Tibial nerve (tissue), 4 donors: ENCODE results near the gene SHISA2. TPM values are rescaled to one million over a fixed set of nuclear protein-coding genes. Genes with fewer than 3 reads are reported as not detected.

ENCODE experiments used
- DNase-seq, 2 donors: peaks; one replicate each; pipeline ENCODE4 v3.0.0-alpha.2; 2019; ENCODE audit warnings: low spot score in 2 of 2
- H3K27ac ChIP-seq, 4 donors: fragments of 200-600 bp; sonication (generic) in 3 of 4; one replicate each; pipeline ENCODE4 v1.5.1; 2017 to 2019; ENCODE audit warnings: mild to moderate bottlenecking in 1 of 4
- H3K27me3 ChIP-seq, 2 donors: fragments of 200-600 bp; sonication (generic) in 1 of 2; one replicate each; pipeline versions ENCODE4 v1.5.1 to v1.6.0; 2017 to 2019
- H3K36me3 ChIP-seq, 3 donors: fragments of 200-600 bp; sonication (generic); one replicate each; pipeline ENCODE4 v1.5.1; 2018 to 2019
- H3K4me1 ChIP-seq, 4 donors: fragments of 200-600 bp; sonication (generic) in 3 of 4; one replicate each; pipeline ENCODE4 v1.5.1; 2017 to 2019
- H3K4me3 ChIP-seq, 4 donors: fragments of 200-600 bp; sonication (generic) in 3 of 4; one replicate each; pipeline ENCODE4 v1.5.1; 2017 to 2019; ENCODE audit warnings: mild to moderate bottlenecking in 1 of 4, moderate library complexity in 1 of 4
- H3K9me3 ChIP-seq, 4 donors: fragments of 200-600 bp; sonication (generic) in 3 of 4; one replicate each; pipeline ENCODE4 v1.5.1; 2017 to 2019
- EP300 ChIP-seq, 2 donors: sonication (generic); formaldehyde crosslinking; IDR thresholded peaks; one replicate each; pipeline ENCODE4 v1.6.1; 2017; ENCODE audit warnings: antibody characterized with exemption in 2 of 2, mild to moderate bottlenecking in 1 of 2
- POLR2A ChIP-seq, 2 donors: fragments of 450-650 bp; IDR thresholded peaks; one replicate each; pipeline ENCODE4 v1.6.1; 2017; ENCODE audit warnings: antibody characterized with exemption in 2 of 2, mild to moderate bottlenecking in 2 of 2, moderate library complexity in 2 of 2
- WGBS, 2 donors: methylation state at CpG; one replicate each; pipeline ENCODE4 v1.1.5; 2018; 5-methylcytosine and 5-hydroxymethylcytosine counted together
- total RNA-seq, 4 donors: library from RNA; depleted of rRNA; stranded (reverse); fragments of >200 nt; gene quantifications; one replicate each; pipeline ENCODE4 v1.1.0, GENCODE V29; 2016
- TF ChIP-seq, protein P1 (sequence below), 5 experiments: fragments of 200-600 bp in 3 of 5; fragments of 450-650 bp in 2 of 5; sonication (generic) in 3 of 5; IDR thresholded peaks; one replicate each; pipeline ENCODE4 v1.5.1; 2016 to 2019; ENCODE audit warnings: antibody characterized with exemption in 5 of 5, mild to moderate bottlenecking in 3 of 5, moderate library complexity in 2 of 5

Gene SHISA2
- total RNA-seq, 4 donors from 2014 or later: 2.1 to 7.5 (median 4.6) TPM

DNA sequence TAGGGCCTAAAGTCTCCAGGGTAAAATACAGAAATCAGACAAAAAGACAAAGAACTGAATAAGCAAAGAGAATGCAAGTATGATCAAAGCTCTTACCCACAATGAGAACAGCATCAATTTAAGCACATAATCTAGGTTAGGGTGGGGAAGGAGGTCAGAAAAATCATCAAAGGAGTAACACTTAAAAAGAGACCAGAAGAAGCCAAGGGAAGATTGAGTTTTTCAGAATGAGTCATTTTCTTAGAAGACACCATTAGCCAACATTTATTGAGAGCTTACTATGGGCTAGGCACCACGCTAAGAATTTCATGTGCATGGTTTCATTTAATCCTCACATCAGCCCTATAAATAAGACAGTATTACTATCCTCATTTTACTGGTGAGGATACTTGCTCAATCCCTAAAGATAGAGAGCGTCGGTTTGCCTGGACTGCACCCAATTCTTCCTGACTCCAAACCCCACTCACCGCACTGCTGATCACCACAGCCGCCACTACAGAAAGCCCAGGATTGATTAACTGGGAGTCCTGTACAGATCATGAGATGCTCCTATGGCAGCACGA lies 1.7 kb upstream of the SHISA2 start:
- Histone ChIP-seq H3K9me3 (no peaks in the 10 kb centered on the region), H3K4me1 (peaks cover 0 to 42% (median 9%) of the 10 kb centered on the region in 4 donors), H3K4me3 (no peak overlapping the region), H3K27ac (no peak overlapping the region), H3K27me3 (peaks cover 0 to 29% of the 10 kb centered on the region in 2 donors), H3K36me3 (no peaks in the 10 kb centered on the region)
- no peak for DNase-seq
- TF ChIP-seq POLR2A (IDR thresholded peaks at IDR 0.05) (no peak), EP300 (IDR thresholded peaks at IDR 0.05) (no peak)
- TF ChIP-seq, protein P1, sequence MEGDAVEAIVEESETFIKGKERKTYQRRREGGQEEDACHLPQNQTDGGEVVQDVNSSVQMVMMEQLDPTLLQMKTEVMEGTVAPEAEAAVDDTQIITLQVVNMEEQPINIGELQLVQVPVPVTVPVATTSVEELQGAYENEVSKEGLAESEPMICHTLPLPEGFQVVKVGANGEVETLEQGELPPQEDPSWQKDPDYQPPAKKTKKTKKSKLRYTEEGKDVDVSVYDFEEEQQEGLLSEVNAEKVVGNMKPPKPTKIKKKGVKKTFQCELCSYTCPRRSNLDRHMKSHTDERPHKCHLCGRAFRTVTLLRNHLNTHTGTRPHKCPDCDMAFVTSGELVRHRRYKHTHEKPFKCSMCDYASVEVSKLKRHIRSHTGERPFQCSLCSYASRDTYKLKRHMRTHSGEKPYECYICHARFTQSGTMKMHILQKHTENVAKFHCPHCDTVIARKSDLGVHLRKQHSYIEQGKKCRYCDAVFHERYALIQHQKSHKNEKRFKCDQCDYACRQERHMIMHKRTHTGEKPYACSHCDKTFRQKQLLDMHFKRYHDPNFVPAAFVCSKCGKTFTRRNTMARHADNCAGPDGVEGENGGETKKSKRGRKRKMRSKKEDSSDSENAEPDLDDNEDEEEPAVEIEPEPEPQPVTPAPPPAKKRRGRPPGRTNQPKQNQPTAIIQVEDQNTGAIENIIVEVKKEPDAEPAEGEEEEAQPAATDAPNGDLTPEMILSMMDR (IDR thresholded peaks at IDR 0.05): no peak
- 86 to 89% methylated on average over 6 of the region's 6 CpGs for WGBS, 2 donors

DNA sequence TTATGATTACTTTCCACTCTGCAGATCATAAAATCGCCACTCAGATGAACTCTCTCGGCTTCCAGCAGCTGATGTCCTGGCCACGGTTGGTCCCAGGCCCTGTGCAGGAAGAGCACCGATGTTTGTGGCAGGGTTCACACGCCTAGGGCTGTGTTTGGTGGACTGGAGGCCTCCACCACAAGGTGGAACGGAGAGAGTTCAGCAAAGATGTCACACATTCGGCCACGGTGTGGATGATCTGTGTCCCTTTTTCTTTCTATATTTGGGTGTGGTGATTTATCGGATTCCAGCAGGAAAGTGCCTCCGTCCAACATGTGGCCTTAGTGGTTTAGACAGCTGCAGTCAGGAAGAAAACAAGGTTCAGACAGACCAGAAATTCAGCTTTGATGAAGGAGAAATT lies 521 bp upstream of the SHISA2 start:
- peak overlapping the region; percentile 29 to 71 (median 38) for H3K4me3 ChIP-seq
- peak overlapping the region in 1 of 4 donors; percentile 12 for H3K27ac ChIP-seq
- H3K9me3 ChIP-seq: no peaks in the 10 kb centered on the region
- H3K4me1 ChIP-seq: peaks cover 0 to 42% (median 9%) of the 10 kb centered on the region in 4 donors
- H3K36me3 ChIP-seq: no peaks in the 10 kb centered on the region
- WGBS, 2 donors: 41 to 50% methylated on average over 10 of the region's 10 CpGs
- peaks cover 0 to 40% of the 10 kb centered on the region in 2 donors for H3K27me3 ChIP-seq
- TF ChIP-seq, protein P1 (IDR thresholded peaks at IDR 0.05): no peak
- TF ChIP-seq POLR2A (IDR thresholded peaks at IDR 0.05) (no peak), EP300 (IDR thresholded peaks at IDR 0.05) (no peak)
- DNase-seq: no peak

DNA sequence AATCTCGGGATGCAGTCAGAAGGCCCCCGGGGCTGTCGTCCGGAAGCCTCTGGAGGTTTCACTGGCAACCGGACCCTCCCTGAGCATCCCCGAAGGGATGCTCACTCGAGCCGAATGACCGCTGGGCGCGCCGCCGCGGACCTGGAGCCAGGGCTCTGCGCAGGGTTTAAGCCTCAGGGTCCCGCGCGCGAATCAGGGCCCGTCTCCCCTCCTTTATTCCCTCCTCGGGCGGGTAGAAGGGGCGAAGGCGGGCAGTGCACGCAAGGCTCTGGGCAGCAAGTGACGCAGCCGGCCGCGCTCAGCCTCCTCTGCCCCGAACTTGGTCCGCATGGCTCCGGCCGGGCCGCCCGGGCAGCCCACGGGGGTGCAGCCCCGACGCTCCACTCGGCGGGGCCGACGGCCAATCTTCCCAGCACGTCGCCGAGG lies 572 bp downstream of the SHISA2 start:
- TF ChIP-seq EP300 (IDR thresholded peaks at IDR 0.05) (no peak), POLR2A (IDR thresholded peaks at IDR 0.05) (no peak)
- TF ChIP-seq, protein P1 (IDR thresholded peaks at IDR 0.05): no peak
- no peaks in the 10 kb centered on the region for H3K9me3 ChIP-seq
- DNase-seq: no peak
- peaks cover 0 to 42% (median 9%) of the 10 kb centered on the region in 4 donors for H3K4me1 ChIP-seq
- H3K4me3 ChIP-seq: peak overlapping the region; percentile 29 to 71 (median 38)
- H3K27ac ChIP-seq: peak overlapping the region in 1 of 4 donors; percentile 69
- H3K36me3 ChIP-seq: peaks cover 0 to 5% (median 0%) of the 10 kb centered on the region in 3 donors
- H3K27me3 ChIP-seq: peaks cover 0 to 40% of the 10 kb centered on the region in 2 donors
- WGBS, 2 donors: 1% methylated on average over 25 to 27 of the region's 45 CpGs

DNA sequence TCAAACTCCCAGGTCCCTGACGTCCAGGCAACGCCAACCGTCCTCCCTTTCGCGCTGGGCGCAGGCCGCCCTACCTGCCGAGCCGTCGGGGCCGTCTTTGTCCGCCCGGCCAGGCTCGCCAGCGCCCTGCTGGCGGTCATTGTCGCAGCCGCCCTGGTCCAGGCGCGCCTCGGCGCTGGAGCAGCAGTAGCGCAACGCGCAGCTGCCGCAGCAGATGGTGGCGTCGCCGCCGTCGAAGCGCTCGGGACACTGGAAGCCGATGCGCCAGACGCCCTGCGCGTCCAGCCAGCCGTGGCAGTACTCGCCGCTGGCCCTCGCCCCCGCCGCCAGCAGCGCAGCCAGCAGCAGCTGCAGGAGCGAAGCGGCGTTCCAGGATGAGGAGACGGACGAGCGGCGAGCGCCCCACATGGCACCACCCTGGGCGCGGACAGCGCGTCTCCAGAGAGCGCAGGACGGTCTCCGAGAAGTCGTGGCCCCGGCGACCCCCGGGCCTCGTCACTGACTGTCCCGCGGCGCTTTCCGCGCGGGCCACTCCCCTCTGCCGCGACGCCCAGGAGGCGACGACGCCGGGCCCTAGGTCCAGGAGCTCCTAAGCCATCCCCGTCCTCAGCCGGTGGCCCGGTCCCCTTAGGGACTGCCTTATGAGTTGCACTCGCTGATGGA lies 1.1 kb downstream of the SHISA2 start:
- 2 to 3% methylated on average over 26 to 33 of the region's 82 CpGs for WGBS, 2 donors
- peaks cover 0 to 40% of the 10 kb centered on the region in 2 donors for H3K27me3 ChIP-seq

More for the DNA sequence above, 1.1 kb downstream of the SHISA2 start:
- Histone ChIP-seq H3K4me3 (peak overlapping the region; percentile 29 to 71 (median 38)), H3K9me3 (no peaks in the 10 kb centered on the region), H3K4me1 (peaks cover 0 to 42% (median 9%) of the 10 kb centered on the region in 4 donors), H3K27ac (peak overlapping the region in 1 of 4 donors; percentile 69), H3K36me3 (peaks cover 0 to 5% (median 0%) of the 10 kb centered on the region in 3 donors)
- TF ChIP-seq, protein P1 (IDR thresholded peaks at IDR 0.05): no peak
- no peak for TF ChIP-seq EP300 (IDR thresholded peaks at IDR 0.05)
- TF ChIP-seq POLR2A (IDR thresholded peaks at IDR 0.05): no peak
- DNase-seq: no peak
